ENCODE results near the gene NPS.

NPS gene

GRCh38 chr10:127561647-127562046, 12.5 kb downstream of the NPS start:
- TF ChIP-seq FOXP2 (optimal IDR thresholded peaks at IDR 0.05; ENCODE audit: borderline replicate concordance, extremely low read depth, extremely low read length, insufficient read depth) (no peak), POLR2AphosphoS5 (IDR thresholded peaks at IDR 0.05; ENCODE audit: low read depth, low read length) (no peak)

- no peak for TF ChIP-seq TAF1 (IDR thresholded peaks at IDR 0.05; ENCODE audit: borderline replicate concordance, insufficient read depth, low read length)
- TF ChIP-seq, protein P1, sequence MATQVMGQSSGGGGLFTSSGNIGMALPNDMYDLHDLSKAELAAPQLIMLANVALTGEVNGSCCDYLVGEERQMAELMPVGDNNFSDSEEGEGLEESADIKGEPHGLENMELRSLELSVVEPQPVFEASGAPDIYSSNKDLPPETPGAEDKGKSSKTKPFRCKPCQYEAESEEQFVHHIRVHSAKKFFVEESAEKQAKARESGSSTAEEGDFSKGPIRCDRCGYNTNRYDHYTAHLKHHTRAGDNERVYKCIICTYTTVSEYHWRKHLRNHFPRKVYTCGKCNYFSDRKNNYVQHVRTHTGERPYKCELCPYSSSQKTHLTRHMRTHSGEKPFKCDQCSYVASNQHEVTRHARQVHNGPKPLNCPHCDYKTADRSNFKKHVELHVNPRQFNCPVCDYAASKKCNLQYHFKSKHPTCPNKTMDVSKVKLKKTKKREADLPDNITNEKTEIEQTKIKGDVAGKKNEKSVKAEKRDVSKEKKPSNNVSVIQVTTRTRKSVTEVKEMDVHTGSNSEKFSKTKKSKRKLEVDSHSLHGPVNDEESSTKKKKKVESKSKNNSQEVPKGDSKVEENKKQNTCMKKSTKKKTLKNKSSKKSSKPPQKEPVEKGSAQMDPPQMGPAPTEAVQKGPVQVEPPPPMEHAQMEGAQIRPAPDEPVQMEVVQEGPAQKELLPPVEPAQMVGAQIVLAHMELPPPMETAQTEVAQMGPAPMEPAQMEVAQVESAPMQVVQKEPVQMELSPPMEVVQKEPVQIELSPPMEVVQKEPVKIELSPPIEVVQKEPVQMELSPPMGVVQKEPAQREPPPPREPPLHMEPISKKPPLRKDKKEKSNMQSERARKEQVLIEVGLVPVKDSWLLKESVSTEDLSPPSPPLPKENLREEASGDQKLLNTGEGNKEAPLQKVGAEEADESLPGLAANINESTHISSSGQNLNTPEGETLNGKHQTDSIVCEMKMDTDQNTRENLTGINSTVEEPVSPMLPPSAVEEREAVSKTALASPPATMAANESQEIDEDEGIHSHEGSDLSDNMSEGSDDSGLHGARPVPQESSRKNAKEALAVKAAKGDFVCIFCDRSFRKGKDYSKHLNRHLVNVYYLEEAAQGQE (IDR thresholded peaks at IDR 0.05; ENCODE audit: insufficient read depth in 1 of 2, low read depth in 2 of 2, low read length in 2 of 2) = no peak
- no peak for TF ChIP-seq FOXP2 (optimal IDR thresholded peaks at IDR 0.05; ENCODE audit: borderline replicate concordance, extremely low read depth, extremely low read length, insufficient read depth)
- TF ChIP-seq SIN3A (IDR thresholded peaks at IDR 0.05; ENCODE audit: borderline replicate concordance, insufficient read depth, low read length) = no peak
- TF ChIP-seq POLR2AphosphoS5 (IDR thresholded peaks at IDR 0.05; ENCODE audit: low read depth, low read length) = no peak
These were observed 14.8 kb downstream of the NPS start for GRCh38 chr10:127563718-127564553.

DNA sequence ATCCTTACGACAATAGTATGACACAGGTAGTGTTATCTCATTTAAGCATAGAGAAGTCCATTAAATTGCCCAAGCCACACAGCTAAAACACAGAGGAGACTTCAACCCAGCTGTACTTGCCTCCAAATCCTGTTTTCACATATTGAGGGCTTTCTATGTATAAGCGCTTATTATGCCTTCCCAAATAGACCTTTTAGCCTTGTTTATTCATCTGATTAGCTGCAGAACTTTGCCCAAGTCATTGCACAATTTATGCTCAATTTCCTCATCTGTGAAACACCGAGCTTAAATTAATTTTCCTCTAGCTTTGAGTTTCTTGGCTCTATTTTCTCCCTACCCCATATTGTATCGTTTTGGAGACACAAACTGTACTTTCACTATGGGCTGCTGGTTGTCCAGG, 15.5 kb downstream of the NPS start:
- TF ChIP-seq TAF1 (IDR thresholded peaks at IDR 0.05; ENCODE audit: borderline replicate concordance, insufficient read depth, low read length) (no peak), SIN3A (IDR thresholded peaks at IDR 0.05; ENCODE audit: borderline replicate concordance, insufficient read depth, low read length) (no peak), POLR2AphosphoS5 (IDR thresholded peaks at IDR 0.05; ENCODE audit: low read depth, low read length) (no peak), FOXP2 (optimal IDR thresholded peaks at IDR 0.05; ENCODE audit: borderline replicate concordance, extremely low read depth, extremely low read length, insufficient read depth) (no peak)
- TF ChIP-seq, protein P1 (IDR thresholded peaks at IDR 0.05; ENCODE audit: insufficient read depth in 1 of 2, low read depth in 2 of 2, low read length in 2 of 2) = no peak

DNA sequence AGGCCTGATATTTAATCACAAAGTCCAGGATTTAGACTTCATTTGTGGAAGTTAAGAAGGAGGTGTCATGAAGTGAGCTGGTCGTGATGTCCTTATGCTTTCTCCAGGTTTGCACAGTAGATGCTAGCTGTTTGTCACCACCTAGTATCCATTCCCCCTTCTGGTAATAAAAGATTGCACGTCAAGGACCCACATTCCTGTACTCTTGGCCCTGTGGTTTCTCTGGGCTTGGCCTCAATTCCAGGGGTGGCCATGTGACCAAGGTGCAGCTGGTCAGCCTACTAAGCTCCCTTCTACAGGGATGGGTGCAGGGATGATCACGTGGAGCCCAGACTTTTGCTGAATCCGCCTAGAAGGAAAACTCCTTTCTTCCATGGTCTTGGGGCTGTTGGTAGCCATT, 16.5 kb downstream of the NPS start:
- TF ChIP-seq POLR2AphosphoS5 (IDR thresholded peaks at IDR 0.05; ENCODE audit: low read depth, low read length) = no peak
- TF ChIP-seq TAF1 (IDR thresholded peaks at IDR 0.05; ENCODE audit: borderline replicate concordance, insufficient read depth, low read length) = no peak
- TF ChIP-seq, protein P1 (IDR thresholded peaks at IDR 0.05; ENCODE audit: insufficient read depth in 1 of 2, low read depth in 2 of 2, low read length in 2 of 2) = no peak
- TF ChIP-seq FOXP2 (optimal IDR thresholded peaks at IDR 0.05; ENCODE audit: borderline replicate concordance, extremely low read depth, extremely low read length, insufficient read depth) = no peak
- TF ChIP-seq SIN3A (IDR thresholded peaks at IDR 0.05; ENCODE audit: borderline replicate concordance, insufficient read depth, low read length) = no peak

- TF ChIP-seq TAF1 (IDR thresholded peaks at IDR 0.05; ENCODE audit: borderline replicate concordance, insufficient read depth, low read length) = no peak
- TF ChIP-seq FOXP2 (optimal IDR thresholded peaks at IDR 0.05; ENCODE audit: borderline replicate concordance, extremely low read depth, extremely low read length, insufficient read depth) = no peak
- no peak for TF ChIP-seq POLR2AphosphoS5 (IDR thresholded peaks at IDR 0.05; ENCODE audit: low read depth, low read length)
- TF ChIP-seq, protein P1 (IDR thresholded peaks at IDR 0.05; ENCODE audit: insufficient read depth in 1 of 2, low read depth in 2 of 2, low read length in 2 of 2) = no peak
- TF ChIP-seq SIN3A (IDR thresholded peaks at IDR 0.05; ENCODE audit: borderline replicate concordance, insufficient read depth, low read length) = no peak
These were observed 20.1 kb downstream of the NPS start for GRCh38 chr10:127569210-127569609.

Data from PFSK-1 (cell line).